Epithelial cell of esophagus (primary cell): ENCODE results near the gene LSR.

Experiments
- DNase-seq: peaks from one replicate; pipeline ENCODE4 v3.0.0; 2010; ENCODE audit warnings: low read depth
- H3K4me3 ChIP-seq: 2 replicates; pipeline ENCODE4 v1.5.1; 2011; ENCODE audit warnings: mild to moderate bottlenecking, low read length, control low read depth
- TF ChIP-seq, protein P1 (sequence below): IDR thresholded peaks from 2 replicates; pipeline ENCODE4 v1.5.1; 2011; ENCODE audit warnings: low read depth, mild to moderate bottlenecking, low read length, control low read depth, inconsistent platforms; ENCODE audit not compliant: insufficient read depth; ENCODE audit errors: missing control alignments

Gene LSR

DNA sequence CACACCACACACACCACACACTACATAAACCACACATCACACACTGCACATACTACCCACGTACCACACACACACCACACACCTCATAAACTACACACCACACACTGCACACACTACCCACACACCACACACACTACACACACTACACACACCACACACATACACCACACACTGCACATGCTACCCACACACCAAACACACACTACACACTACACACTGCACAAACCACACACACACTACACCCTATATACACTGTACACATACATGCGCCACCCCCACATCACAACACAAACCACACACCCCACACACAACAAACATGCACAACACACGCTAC, 48.7 kb downstream of the LSR start:
- TF ChIP-seq, protein P1, sequence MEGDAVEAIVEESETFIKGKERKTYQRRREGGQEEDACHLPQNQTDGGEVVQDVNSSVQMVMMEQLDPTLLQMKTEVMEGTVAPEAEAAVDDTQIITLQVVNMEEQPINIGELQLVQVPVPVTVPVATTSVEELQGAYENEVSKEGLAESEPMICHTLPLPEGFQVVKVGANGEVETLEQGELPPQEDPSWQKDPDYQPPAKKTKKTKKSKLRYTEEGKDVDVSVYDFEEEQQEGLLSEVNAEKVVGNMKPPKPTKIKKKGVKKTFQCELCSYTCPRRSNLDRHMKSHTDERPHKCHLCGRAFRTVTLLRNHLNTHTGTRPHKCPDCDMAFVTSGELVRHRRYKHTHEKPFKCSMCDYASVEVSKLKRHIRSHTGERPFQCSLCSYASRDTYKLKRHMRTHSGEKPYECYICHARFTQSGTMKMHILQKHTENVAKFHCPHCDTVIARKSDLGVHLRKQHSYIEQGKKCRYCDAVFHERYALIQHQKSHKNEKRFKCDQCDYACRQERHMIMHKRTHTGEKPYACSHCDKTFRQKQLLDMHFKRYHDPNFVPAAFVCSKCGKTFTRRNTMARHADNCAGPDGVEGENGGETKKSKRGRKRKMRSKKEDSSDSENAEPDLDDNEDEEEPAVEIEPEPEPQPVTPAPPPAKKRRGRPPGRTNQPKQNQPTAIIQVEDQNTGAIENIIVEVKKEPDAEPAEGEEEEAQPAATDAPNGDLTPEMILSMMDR: no peak
- no peak for DNase-seq
- no peak overlapping the region for H3K4me3 ChIP-seq

DNA sequence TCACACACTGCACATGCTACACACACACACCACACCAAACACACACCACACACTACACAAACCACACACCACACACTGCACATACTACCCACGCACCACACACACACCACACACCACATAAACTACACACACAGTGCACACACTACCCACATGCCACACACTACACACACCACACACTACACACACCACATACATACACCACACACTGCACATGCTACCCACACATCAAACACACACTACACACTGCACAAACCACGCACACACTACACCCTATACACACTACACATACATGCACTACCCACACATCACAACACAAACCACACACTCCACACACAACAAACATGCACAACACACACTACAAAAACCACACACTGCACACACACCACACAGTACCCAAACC, 49.1 kb downstream of the LSR start:
- no peak for DNase-seq
- no peak overlapping the region for H3K4me3 ChIP-seq
- TF ChIP-seq, protein P1: no peak

DNA sequence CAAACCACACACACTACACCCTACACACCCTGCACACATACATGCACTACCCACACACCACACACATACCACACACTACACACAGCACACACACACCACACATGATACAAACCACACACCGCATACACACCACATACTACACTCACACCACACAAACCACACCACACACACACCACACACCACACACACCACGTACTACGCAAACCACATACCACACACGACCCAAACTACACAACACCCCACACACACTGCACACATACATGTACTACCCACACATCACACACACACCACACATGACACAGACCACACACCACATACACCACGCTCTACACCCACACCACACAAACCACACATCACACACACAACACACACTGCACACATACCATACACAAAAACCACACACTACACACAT, 49.8 kb downstream of the LSR start:
- TF ChIP-seq, protein P1: no peak
- no peak overlapping the region for H3K4me3 ChIP-seq
- no peak for DNase-seq

DNA sequence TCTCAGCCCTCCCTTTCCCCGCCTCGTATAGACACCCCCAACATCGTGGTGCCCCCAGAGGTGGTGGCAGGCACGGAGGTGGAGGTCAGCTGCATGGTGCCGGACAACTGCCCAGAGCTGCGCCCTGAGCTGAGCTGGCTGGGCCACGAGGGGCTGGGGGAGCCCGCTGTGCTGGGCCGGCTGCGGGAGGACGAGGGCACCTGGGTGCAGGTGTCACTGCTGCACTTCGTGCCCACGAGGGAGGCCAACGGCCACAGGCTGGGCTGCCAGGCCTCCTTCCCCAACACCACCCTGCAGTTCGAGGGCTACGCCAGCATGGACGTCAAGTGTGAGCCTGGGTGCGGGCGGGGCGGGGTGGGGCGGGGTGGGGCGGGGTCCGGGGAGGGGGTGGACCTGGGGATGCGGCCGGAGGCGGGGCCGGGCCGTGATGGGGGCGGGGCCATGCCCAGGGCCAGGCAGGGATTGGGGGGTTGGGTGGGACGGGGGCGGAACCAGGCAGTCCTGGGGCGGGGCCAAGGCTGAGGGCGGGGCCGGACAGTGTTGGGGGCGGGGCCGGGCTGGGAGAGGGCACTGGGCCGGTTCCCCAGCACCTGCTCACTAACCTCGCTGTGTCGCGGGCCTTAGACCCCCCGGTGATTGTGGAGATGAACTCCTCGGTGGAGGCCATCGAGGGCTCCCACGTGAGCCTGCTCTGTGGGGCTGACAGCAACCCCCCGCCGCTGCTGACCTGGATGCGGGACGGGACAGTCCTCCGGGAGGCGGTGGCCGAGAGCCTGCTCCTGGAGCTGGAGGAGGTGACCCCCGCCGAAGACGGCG, 50.9 kb downstream of the LSR start:
- no peak overlapping the region for H3K4me3 ChIP-seq
- TF ChIP-seq, protein P1: no peak
- DNase-seq: no peak

DNA sequence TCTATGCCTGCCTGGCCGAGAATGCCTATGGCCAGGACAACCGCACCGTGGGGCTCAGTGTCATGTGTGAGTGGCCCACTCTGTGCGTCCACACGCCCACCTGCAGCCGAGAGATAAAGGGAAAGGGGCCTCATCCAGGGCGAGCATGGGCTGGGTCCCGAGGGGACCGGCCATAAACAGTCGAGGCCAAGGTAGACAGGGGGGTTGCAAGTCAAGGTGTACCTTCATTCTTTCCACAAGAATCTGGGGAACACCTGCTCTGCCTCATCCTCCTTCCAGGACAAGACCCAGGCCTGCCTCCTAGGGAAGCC, 51.5 kb downstream of the LSR start:
- TF ChIP-seq, protein P1: no peak
- no peak overlapping the region for H3K4me3 ChIP-seq
- DNase-seq: no peak

DNA sequence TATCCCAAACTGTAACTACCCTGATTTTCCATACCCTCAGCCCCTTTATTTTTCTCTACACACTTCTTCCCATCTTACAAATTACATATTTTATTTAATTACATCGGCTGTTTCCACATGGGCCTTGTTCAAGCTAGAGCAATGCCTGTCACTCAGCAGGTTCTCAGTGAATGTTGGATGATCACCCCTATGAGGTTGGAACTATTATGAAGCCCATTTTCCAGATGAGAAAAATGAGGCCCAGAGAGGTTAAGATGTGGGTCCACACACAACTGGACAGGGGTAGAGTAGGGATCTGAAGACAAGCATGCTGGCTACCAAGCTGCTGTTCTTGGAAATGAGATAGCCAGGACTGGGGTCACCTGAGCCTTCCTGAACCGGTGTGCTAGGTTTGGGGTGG, 53.2 kb downstream of the LSR start:
- TF ChIP-seq, protein P1: no peak
- no peak overlapping the region for H3K4me3 ChIP-seq
- DNase-seq: no peak

DNA sequence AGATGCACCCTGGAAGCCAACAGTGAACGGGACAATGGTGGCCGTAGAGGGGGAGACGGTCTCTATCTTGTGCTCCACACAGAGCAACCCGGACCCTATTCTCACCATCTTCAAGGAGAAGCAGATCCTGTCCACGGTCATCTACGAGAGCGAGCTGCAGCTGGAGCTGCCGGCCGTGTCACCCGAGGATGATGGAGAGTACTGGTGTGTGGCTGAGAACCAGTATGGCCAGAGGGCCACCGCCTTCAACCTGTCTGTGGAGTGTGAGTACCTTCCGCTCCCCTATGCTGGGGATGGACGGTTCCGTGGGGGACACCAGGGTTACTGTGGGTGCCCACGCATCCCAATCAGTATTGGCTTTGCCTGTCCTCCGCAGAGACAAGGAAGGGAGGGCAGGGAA, 53.6 kb downstream of the LSR start:
- H3K4me3 ChIP-seq: no peak overlapping the region
- DNase-seq: no peak
- TF ChIP-seq, protein P1: no peak
